GM18526 (cell line): ENCODE measurements around the gene HMG20B.

ENCODE experiments used
- POLR2A ChIP-seq: IDR thresholded peaks from 3 replicates; pipeline ENCODE4 v1.6.1; 2011; ENCODE audit not compliant: insufficient read length; ENCODE audit errors: extremely low read depth

Gene HMG20B

GRCh38 chr19:3572855-3573161 lies at the start of gene HMG20B:
Gene HMG20B, plus strand, starts transcription at chr19:3572944. Its CDS starts 366 bp downstream, at chr19:3573310.
- no peak for TF ChIP-seq POLR2A

DNA sequence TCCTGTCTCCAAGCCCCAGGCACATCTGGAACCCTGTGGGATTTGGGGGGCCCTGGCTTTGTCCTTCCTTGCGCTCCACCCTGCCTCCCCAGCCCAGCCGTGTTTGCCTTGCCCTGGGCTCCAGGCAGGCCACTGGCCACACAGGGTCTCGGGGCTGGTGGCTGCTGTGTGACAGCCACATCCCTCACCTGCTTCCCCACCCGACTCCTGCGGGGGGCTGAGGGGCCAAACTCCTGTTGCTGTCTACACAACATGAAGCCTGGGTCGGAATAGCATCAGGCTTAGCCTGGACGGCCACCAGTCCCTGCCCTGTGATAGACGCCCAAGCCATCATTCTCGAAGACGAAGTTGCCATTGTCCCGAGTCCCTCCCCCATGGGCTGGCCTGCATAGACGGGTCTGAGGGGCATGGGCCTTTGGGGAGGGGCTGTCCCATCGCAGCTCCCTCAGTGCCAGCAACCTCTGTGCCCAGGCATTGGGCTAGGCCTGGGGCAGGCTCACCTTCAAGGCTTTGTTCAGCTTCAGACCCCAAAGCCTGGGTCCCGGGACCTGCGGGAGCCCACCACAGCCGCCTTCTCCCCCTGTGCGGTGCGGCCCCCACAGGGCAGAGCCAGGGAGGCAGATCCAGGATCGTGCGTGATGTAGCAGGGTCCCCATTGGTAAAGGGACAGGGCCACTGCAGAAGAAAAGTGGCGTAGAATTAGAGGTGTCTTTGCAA lies 49.2 kb upstream of the HMG20B start:
- TF ChIP-seq POLR2A, result no peak

- no peak for TF ChIP-seq POLR2A
Measured at GRCh38 chr19:3524078-3524842, 48.5 kb upstream of the HMG20B start.

GRCh38 chr19:3524904-3525451 lies 47.8 kb upstream of the HMG20B start:
- TF ChIP-seq POLR2A, result no peak

- no peak for TF ChIP-seq POLR2A
Measured at GRCh38 chr19:3526507-3527237, 46.1 kb upstream of the HMG20B start.

DNA sequence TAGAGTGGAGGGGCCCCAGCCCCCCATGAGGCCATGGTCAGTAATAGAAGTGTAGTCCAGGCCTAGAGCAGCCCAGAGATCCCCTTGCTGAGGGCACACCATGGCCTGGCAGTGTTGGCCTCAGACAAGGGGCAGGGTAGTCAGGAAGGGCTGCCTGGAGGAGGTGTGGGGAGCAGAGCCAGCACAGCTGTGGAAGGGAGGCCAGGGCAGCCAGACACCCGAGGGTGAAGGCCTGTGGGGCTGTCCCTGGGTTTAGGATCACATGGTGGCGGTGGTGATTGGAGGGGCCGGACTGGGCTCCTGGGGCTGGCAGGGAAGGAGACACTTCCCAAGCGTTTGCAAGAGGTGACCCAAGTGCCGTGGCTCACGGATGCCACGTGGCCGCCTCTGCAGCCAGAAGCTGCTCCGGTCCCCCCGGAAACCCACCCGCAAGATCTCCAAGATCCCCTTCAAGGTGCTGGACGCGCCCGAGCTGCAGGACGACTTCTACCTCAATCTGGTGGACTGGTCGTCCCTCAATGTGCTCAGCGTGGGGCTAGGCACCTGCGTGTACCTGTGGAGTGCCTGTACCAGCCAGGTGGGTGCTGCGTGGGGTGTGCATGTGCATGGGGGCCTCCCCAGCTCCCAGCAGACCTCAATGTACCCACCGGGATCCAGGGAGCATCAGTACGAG lies 45.4 kb upstream of the HMG20B start:
- TF ChIP-seq POLR2A, result no peak

DNA sequence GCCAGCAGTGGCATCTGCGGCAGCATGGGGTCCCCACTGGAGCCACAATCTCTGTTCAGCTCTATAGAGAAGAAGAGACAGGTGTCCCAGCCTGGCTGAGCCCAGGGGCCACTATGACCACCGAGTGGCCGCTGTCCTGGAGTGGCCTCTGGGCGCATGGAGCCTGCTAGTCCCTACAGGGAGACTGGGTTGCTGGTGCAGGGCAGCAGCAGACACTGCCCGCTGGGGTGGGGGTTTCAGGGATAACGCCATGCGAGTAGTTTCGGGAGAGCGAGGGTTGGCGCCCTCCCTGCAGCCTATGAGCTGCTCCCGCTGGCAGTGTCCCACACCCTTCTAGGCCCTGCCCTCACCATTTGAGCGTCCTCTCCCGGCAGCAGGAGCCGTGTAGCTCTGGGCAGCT lies 44.7 kb upstream of the HMG20B start:
- TF ChIP-seq POLR2A, result no peak

DNA sequence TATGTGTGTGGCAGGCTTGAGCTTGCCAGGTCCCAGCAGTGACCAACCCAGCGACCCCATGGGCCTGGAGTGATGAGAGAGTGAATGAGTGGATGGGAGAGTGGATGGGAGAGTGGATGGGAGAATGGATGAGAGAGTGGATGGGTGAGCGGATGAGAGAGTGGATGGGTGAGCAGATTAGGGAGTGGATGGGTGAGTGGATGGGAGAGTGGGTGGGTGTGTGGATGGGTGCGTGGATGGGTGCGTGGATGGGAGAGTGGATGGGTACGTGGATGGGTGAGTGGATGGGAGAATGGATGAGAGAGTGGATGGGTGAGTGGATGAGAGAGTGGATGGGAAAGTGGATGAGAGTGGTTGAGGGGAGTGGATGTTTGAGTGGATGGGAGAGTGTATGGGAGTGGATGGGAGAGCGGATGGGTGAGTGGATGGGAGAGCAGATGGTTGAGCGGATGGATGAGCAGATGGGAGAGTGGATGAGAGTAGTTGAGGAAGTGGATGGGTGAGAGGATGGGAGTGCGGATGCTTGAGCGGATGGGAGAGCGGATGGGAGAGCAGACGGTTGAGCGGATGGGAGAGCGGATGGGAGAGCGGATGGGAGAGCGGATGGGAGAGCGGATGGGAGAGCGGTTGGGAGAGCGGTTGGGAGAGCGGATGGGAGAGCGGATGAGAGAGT lies 44.1 kb upstream of the HMG20B start:
- TF ChIP-seq POLR2A, result no peak

GRCh38 chr19:3530389-3530788 lies 42.4 kb upstream of the HMG20B start:
- no peak for TF ChIP-seq POLR2A

DNA sequence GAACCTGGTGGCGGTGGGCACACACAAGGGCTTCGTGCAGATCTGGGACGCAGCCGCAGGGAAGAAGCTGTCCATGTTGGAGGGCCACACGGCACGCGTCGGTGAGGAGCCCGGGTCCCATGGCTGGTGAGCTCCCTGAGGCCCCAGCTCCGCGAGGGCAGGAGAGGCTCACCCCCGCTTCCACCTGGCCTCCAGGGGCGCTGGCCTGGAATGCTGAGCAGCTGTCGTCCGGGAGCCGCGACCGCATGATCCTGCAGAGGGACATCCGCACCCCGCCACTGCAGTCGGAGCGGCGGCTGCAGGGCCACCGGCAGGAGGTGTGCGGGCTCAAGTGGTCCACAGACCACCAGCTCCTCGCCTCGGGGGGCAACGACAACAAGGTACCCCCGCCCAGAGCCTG lies 41.0 kb upstream of the HMG20B start:
- TF ChIP-seq POLR2A, result no peak

- TF ChIP-seq POLR2A, result no peak
Measured at GRCh38 chr19:3532154-3532786, 40.5 kb upstream of the HMG20B start.

DNA sequence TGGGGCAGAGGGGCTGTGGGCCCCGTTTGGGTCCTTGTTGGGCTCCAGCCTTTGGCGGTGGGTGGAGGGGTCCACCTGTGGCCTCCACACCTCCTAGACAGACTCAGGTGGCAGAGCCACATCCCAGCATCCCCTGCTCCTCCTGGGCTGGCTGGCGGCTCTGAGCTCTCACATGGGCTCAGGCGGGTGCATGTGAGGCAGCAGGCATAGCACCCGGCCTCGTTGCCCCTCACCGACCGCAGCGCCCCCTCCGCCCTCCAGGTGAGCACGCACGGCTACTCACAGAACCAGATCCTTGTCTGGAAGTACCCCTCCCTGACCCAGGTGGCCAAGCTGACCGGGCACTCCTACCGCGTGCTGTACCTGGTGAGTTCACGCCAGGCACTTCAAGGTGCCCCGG lies 39.7 kb upstream of the HMG20B start:
- no peak for TF ChIP-seq POLR2A

DNA sequence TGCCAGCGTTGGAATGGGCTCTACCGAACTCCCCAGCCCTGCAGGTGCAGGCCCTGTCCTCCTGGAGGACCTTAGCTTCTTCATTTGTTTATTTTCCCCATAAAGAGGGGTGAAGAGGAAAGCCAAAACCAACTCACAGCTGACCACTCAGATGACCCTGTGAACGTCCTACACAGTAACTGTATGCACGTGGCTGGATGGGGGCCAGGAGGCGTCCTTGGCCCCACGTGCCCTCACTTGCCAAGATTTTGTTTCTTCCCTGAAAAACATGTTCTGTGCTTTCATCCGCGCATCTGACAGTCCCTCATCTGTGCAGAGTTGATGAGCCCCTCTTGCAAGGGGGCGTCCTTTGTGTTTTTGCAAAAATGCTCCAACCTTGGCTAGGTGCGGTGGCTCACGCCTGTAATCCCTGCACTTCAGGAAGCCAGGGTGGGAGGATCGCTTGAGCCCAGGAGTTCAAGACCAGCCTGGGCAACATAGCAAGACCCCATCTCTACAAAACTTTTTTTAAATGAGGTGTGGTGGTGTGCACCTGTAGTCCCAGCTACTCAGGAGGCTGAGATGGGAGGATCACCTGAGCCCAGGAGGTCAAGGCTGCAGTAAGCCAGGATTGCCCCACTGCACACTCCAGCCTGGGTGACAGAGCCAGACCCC lies 39.1 kb upstream of the HMG20B start:
- no peak for TF ChIP-seq POLR2A
